ENCODE results near the gene NECAP2.

Gene NECAP2

DNA sequence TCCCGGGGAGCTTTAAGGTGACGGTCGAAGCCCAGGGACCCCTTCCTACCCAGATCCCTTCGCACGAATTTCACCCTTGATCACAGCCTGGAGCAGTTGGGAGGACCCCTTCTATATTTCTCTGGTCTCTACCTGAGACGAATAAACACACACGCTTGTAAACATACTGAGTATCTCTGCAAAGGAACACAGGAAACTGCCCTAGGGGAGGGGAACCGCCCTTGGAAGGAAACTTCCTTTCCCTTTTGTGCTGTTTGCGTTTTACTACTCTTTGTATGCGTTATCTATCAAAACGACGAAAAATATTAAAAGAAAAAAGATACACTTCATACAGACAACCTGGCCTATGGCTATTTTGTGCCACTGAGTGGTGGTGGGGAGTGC lies 750 bp downstream of the NECAP2 start:
- no peaks in the 10 kb centered on the region for H3K4me1 ChIP-seq (ENCODE audit: insufficient read depth, insufficient read length)
- TF ChIP-seq SUZ12 (IDR thresholded peaks at IDR 0.05; ENCODE audit: extremely low read depth, insufficient read depth, insufficient read length) (no peak), ZNF274 (IDR thresholded peaks at IDR 0.05; ENCODE audit: low read depth, low read length) (no peak), YY1 (IDR thresholded peaks at IDR 0.05; ENCODE audit: insufficient read depth, insufficient read length) (no peak)
- no peak for DNase-seq (ENCODE audit: low read depth, low spot score)

GRCh38 chr1:16442265-16442664 lies 1.7 kb downstream of the NECAP2 start:
- DNase-seq (ENCODE audit: low read depth, low spot score): no peak
- no peak overlapping the region for H3K9ac ChIP-seq (ENCODE audit: insufficient read length, low read depth)
- no peak overlapping the region for H3K4me3 ChIP-seq (ENCODE audit: insufficient read length, low read depth)
- H3K4me1 ChIP-seq (ENCODE audit: insufficient read depth, insufficient read length): no peaks in the 10 kb centered on the region
- peaks cover 51% of the 10 kb centered on the region for H3K36me3 ChIP-seq (ENCODE audit: insufficient read depth, insufficient read length, low read length)
- H3K9me3 ChIP-seq (ENCODE audit: insufficient read depth, low read length): no peaks in the 10 kb centered on the region
- no peaks in the 10 kb centered on the region for H3K27me3 ChIP-seq (ENCODE audit: insufficient read depth, insufficient read length)
- TF ChIP-seq SUZ12 (IDR thresholded peaks at IDR 0.05; ENCODE audit: extremely low read depth, insufficient read depth, insufficient read length): no peak
- no peak for TF ChIP-seq YY1 (IDR thresholded peaks at IDR 0.05; ENCODE audit: insufficient read depth, insufficient read length)
- TF ChIP-seq ZNF274 (IDR thresholded peaks at IDR 0.05; ENCODE audit: low read depth, low read length): no peak

More for the DNA sequence above, 750 bp downstream of the NECAP2 start:
- H3K9me3 ChIP-seq (ENCODE audit: insufficient read depth, low read length): no peaks in the 10 kb centered on the region
- H3K4me3 ChIP-seq (ENCODE audit: insufficient read length, low read depth): peak overlapping the region; percentile 93
- H3K9ac ChIP-seq (ENCODE audit: insufficient read length, low read depth): peak overlapping the region; percentile 86
- H3K36me3 ChIP-seq (ENCODE audit: insufficient read depth, insufficient read length, low read length): peaks cover 44% of the 10 kb centered on the region
- no peaks in the 10 kb centered on the region for H3K27me3 ChIP-seq (ENCODE audit: insufficient read depth, insufficient read length)

GRCh38 chr1:16442941-16443340 lies 2.4 kb downstream of the NECAP2 start:
- Histone ChIP-seq H3K9ac (ENCODE audit: insufficient read length, low read depth) (no peak overlapping the region), H3K4me3 (ENCODE audit: insufficient read length, low read depth) (no peak overlapping the region), H3K36me3 (ENCODE audit: insufficient read depth, insufficient read length, low read length) (peaks cover 58% of the 10 kb centered on the region), H3K9me3 (ENCODE audit: insufficient read depth, low read length) (no peaks in the 10 kb centered on the region), H3K4me1 (ENCODE audit: insufficient read depth, insufficient read length) (no peaks in the 10 kb centered on the region), H3K27me3 (ENCODE audit: insufficient read depth, insufficient read length) (no peaks in the 10 kb centered on the region)
- no peak for TF ChIP-seq ZNF274 (IDR thresholded peaks at IDR 0.05; ENCODE audit: low read depth, low read length)
- TF ChIP-seq YY1 (IDR thresholded peaks at IDR 0.05; ENCODE audit: insufficient read depth, insufficient read length): no peak
- no peak for TF ChIP-seq SUZ12 (IDR thresholded peaks at IDR 0.05; ENCODE audit: extremely low read depth, insufficient read depth, insufficient read length)
- no peak for DNase-seq (ENCODE audit: low read depth, low spot score)

DNA sequence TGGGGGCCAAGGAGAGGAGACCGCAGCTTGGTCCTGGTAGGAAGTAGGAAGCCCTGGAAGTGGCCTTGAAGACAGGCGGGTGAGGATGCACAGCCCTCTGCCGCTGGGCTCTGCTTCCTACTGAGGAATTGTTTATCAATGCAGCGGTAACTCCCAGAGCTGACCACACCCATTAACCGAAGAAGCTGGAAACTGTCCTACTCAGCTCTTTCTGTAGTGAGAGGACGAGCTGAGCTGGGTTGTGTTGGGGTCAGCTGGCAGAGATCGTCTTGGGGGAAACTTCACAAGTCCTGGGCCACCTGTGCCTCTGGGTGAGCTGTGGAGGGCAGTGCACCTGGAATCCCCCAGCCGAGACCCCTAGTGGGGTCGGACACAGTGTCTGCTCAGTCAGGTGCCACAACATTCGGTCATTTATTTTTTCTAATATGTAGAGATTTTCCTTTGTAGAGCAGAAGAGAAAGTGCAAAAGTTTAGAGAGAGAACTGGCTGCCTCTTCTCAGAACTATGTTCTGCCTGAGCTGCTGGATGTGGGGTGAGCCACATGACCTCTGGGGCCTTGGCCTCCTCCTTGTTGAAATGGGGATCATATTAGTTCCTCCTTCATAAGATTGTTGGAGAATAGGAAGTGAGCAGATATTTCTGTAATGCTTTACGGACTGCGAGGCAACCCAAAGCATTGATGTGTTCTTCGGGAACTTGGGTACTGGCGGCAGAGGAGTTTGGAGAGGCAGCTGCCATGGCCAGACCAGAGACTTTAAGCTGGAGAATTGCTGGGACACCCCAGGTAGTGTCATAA lies 3.6 kb downstream of the NECAP2 start:
- Histone ChIP-seq H3K4me1 (ENCODE audit: insufficient read depth, insufficient read length) (no peaks in the 10 kb centered on the region), H3K27me3 (ENCODE audit: insufficient read depth, insufficient read length) (no peaks in the 10 kb centered on the region), H3K36me3 (ENCODE audit: insufficient read depth, insufficient read length, low read length) (peaks cover 70% of the 10 kb centered on the region), H3K4me3 (ENCODE audit: insufficient read length, low read depth) (no peak overlapping the region), H3K9me3 (ENCODE audit: insufficient read depth, low read length) (no peaks in the 10 kb centered on the region), H3K9ac (ENCODE audit: insufficient read length, low read depth) (no peak overlapping the region)
- DNase-seq (ENCODE audit: low read depth, low spot score): no peak
- TF ChIP-seq YY1 (IDR thresholded peaks at IDR 0.05; ENCODE audit: insufficient read depth, insufficient read length): no peak
- TF ChIP-seq ZNF274 (IDR thresholded peaks at IDR 0.05; ENCODE audit: low read depth, low read length): no peak
- TF ChIP-seq SUZ12 (IDR thresholded peaks at IDR 0.05; ENCODE audit: extremely low read depth, insufficient read depth, insufficient read length): no peak

GRCh38 chr1:16445052-16445451 lies 4.5 kb downstream of the NECAP2 start:
- no peak for DNase-seq (ENCODE audit: low read depth, low spot score)
- Histone ChIP-seq H3K27me3 (ENCODE audit: insufficient read depth, insufficient read length) (no peaks in the 10 kb centered on the region), H3K4me3 (ENCODE audit: insufficient read length, low read depth) (no peak overlapping the region), H3K9me3 (ENCODE audit: insufficient read depth, low read length) (no peaks in the 10 kb centered on the region), H3K9ac (ENCODE audit: insufficient read length, low read depth) (no peak overlapping the region), H3K36me3 (ENCODE audit: insufficient read depth, insufficient read length, low read length) (peaks cover 79% of the 10 kb centered on the region), H3K4me1 (ENCODE audit: insufficient read depth, insufficient read length) (no peaks in the 10 kb centered on the region)
- TF ChIP-seq ZNF274 (IDR thresholded peaks at IDR 0.05; ENCODE audit: low read depth, low read length): no peak
- no peak for TF ChIP-seq YY1 (IDR thresholded peaks at IDR 0.05; ENCODE audit: insufficient read depth, insufficient read length)
- TF ChIP-seq SUZ12 (IDR thresholded peaks at IDR 0.05; ENCODE audit: extremely low read depth, insufficient read depth, insufficient read length): no peak

DNA sequence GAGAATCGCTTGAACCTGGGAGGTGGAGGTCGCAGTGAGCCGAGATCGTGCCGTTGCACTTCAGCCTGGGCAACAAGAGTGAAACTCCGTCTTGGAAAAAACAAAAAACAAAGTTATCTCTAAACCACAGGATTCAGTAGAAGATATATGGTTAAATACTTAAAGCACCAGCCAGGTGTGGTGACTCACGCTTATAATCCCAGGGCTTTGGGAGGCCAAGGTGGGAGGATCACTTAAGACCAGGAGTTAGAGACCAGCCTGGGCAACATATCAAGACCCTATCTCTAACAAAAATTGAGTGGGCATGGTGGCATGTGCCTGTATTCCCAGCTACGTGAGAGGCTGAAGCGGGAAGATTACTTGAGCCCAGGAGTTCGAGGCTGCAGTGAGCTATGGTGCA lies 5.6 kb downstream of the NECAP2 start:
- no peaks in the 10 kb centered on the region for H3K9me3 ChIP-seq (ENCODE audit: insufficient read depth, low read length)
- no peak for DNase-seq (ENCODE audit: low read depth, low spot score)
- no peaks in the 10 kb centered on the region for H3K27me3 ChIP-seq (ENCODE audit: insufficient read depth, insufficient read length)
- H3K9ac ChIP-seq (ENCODE audit: insufficient read length, low read depth): no peak overlapping the region
- no peaks in the 10 kb centered on the region for H3K4me1 ChIP-seq (ENCODE audit: insufficient read depth, insufficient read length)
- H3K36me3 ChIP-seq (ENCODE audit: insufficient read depth, insufficient read length, low read length): peaks cover 87% of the 10 kb centered on the region
- no peak for TF ChIP-seq YY1 (IDR thresholded peaks at IDR 0.05; ENCODE audit: insufficient read depth, insufficient read length)
- TF ChIP-seq ZNF274 (IDR thresholded peaks at IDR 0.05; ENCODE audit: low read depth, low read length): no peak
- TF ChIP-seq SUZ12 (IDR thresholded peaks at IDR 0.05; ENCODE audit: extremely low read depth, insufficient read depth, insufficient read length): no peak
- no peak overlapping the region for H3K4me3 ChIP-seq (ENCODE audit: insufficient read length, low read depth)

DNA sequence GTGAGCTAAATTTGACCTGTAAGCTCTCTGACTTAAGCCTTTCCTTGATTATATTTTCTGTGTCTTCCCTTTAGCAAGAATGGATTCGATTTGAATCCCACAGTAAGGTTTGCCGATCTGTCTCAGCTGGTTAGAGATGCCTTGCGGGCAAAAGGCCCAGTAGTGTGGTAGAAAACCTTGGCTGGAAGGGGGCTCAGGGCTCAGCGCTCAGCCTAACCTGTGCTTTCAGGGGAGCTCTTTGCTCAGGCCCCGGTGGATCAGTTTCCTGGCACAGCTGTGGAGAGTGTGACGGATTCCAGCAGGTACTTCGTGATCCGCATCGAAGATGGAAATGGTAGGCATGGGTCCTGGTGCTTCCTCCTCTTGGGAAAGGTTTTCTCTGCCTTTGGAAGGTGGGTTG lies 7.1 kb downstream of the NECAP2 start:
- Histone ChIP-seq H3K36me3 (ENCODE audit: insufficient read depth, insufficient read length, low read length) (peaks cover 90% of the 10 kb centered on the region), H3K9ac (ENCODE audit: insufficient read length, low read depth) (no peak overlapping the region), H3K4me3 (ENCODE audit: insufficient read length, low read depth) (no peak overlapping the region), H3K9me3 (ENCODE audit: insufficient read depth, low read length) (no peaks in the 10 kb centered on the region), H3K27me3 (ENCODE audit: insufficient read depth, insufficient read length) (no peaks in the 10 kb centered on the region), H3K4me1 (ENCODE audit: insufficient read depth, insufficient read length) (no peaks in the 10 kb centered on the region)
- no peak for TF ChIP-seq ZNF274 (IDR thresholded peaks at IDR 0.05; ENCODE audit: low read depth, low read length)
- TF ChIP-seq SUZ12 (IDR thresholded peaks at IDR 0.05; ENCODE audit: extremely low read depth, insufficient read depth, insufficient read length): no peak
- no peak for TF ChIP-seq YY1 (IDR thresholded peaks at IDR 0.05; ENCODE audit: insufficient read depth, insufficient read length)
- no peak for DNase-seq (ENCODE audit: low read depth, low spot score)

All from NT2/D1 (cell line).